Measurements from ENCODE around the gene STK39.

Gene STK39

GRCh38 chr2:168140892-168141291 lies 106.5 kb downstream of the STK39 start:
- Histone ChIP-seq H3K9ac (no peak overlapping the region), H3K4me1 (no peaks in the 10 kb centered on the region), H3K9me3 (ENCODE audit: control insufficient read depth, low read length) (no peaks in the 10 kb centered on the region), H3K27me3 (ENCODE audit: control insufficient read depth, insufficient read depth, low read length) (no peaks in the 10 kb centered on the region), H3K79me2 (no peaks in the 10 kb centered on the region), H3K27ac (no peak overlapping the region), H3K36me3 (ENCODE audit: control insufficient read depth, insufficient read depth, low read length) (no peaks in the 10 kb centered on the region), H3K4me3 (ENCODE audit: low read depth, low read length) (no peak overlapping the region), H2AFZ (no peak overlapping the region), H3K4me2 (ENCODE audit: low read length) (no peak overlapping the region)
- TF ChIP-seq CTCF (IDR thresholded peaks at IDR 0.05) = no peak

DNA sequence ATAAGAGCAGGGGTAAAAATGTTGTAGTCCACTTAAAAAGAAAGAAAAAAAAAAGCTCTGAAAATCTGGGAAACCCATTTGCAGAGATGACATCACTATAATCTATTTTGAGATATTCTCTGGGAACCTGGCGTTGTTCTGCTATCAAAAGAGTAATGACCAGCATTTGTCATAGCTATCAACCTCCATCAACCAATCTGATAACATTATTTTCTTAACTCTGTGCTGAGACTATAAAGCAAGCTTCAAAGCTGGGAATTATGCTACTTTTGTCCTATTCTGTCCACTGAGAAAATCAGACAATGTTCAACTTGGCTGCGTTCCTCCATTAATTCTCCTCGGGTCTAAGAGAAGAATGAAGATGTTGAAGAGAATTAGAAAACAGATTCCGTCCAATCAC lies 107.5 kb downstream of the STK39 start:
- H3K9ac ChIP-seq = no peak overlapping the region
- H3K9me3 ChIP-seq (ENCODE audit: control insufficient read depth, low read length) = no peaks in the 10 kb centered on the region
- H3K36me3 ChIP-seq (ENCODE audit: control insufficient read depth, insufficient read depth, low read length) = no peaks in the 10 kb centered on the region
- peak overlapping the region; percentile 8 for H3K27ac ChIP-seq
- H3K27me3 ChIP-seq (ENCODE audit: control insufficient read depth, insufficient read depth, low read length) = no peaks in the 10 kb centered on the region
- no peak overlapping the region for H2AFZ ChIP-seq
- H3K79me2 ChIP-seq = no peaks in the 10 kb centered on the region
- no peak overlapping the region for H3K4me2 ChIP-seq (ENCODE audit: low read length)
- no peak for TF ChIP-seq CTCF (IDR thresholded peaks at IDR 0.05)
- H3K4me1 ChIP-seq = no peaks in the 10 kb centered on the region
- H3K4me3 ChIP-seq (ENCODE audit: low read depth, low read length) = no peak overlapping the region

DNA sequence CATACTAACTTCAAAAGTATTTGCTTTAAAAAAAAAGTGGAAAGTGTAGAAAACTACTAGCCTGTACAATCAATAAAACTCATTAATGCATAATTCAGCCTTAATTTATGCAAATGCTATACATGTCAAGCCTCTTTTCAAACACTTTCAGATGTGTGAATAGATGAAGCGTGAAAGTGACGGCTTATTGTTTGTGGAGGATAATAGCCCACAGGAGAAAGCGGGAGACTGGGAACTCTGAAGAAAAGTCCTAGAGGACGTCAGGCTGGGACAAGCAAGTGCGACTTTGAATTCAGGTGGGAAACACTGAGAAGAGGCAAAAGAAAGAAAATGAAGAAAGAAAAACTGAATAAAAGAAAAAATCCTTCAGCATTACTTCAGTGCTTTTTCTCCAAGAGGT lies 108.5 kb downstream of the STK39 start:
- Histone ChIP-seq H3K36me3 (ENCODE audit: control insufficient read depth, insufficient read depth, low read length) (no peaks in the 10 kb centered on the region), H2AFZ (no peak overlapping the region), H3K27ac (no peak overlapping the region), H3K27me3 (ENCODE audit: control insufficient read depth, insufficient read depth, low read length) (no peaks in the 10 kb centered on the region), H3K9me3 (ENCODE audit: control insufficient read depth, low read length) (no peaks in the 10 kb centered on the region), H3K9ac (no peak overlapping the region), H3K4me3 (ENCODE audit: low read depth, low read length) (no peak overlapping the region), H3K4me1 (no peaks in the 10 kb centered on the region), H3K4me2 (ENCODE audit: low read length) (no peak overlapping the region), H3K79me2 (no peaks in the 10 kb centered on the region)
- no peak for TF ChIP-seq CTCF (IDR thresholded peaks at IDR 0.05)

DNA sequence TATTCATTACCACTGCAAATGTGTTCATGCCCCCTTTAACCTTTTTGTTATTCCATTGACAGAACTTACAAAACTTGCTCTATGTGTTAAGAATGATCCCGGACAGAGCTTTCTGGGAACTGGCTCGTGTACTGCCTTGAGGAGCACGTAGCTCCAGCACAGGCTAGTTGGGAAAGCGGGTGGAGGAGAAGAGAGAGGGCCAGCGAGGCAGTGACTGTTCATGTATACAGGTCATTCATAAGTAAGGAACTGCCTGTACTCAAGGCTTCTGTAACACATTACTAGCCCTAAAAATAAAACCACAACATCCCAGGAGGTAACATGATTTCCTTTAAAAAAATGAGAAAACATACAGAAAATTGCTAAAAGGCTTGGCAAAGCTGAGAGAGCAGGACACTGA lies 109.0 kb downstream of the STK39 start:
- H3K79me2 ChIP-seq = peaks cover 2% of the 10 kb centered on the region
- H3K27me3 ChIP-seq (ENCODE audit: control insufficient read depth, insufficient read depth, low read length) = no peaks in the 10 kb centered on the region
- no peak for TF ChIP-seq CTCF (IDR thresholded peaks at IDR 0.05)
- no peak overlapping the region for H3K9ac ChIP-seq
- H3K27ac ChIP-seq = no peak overlapping the region
- no peaks in the 10 kb centered on the region for H3K4me1 ChIP-seq
- H3K4me3 ChIP-seq (ENCODE audit: low read depth, low read length) = no peak overlapping the region
- no peak overlapping the region for H2AFZ ChIP-seq
- no peaks in the 10 kb centered on the region for H3K9me3 ChIP-seq (ENCODE audit: control insufficient read depth, low read length)
- no peaks in the 10 kb centered on the region for H3K36me3 ChIP-seq (ENCODE audit: control insufficient read depth, insufficient read depth, low read length)
- no peak overlapping the region for H3K4me2 ChIP-seq (ENCODE audit: low read length)

GRCh38 chr2:168137510-168138180 lies 109.8 kb downstream of the STK39 start:
- no peak overlapping the region for H3K27ac ChIP-seq
- no peaks in the 10 kb centered on the region for H3K4me1 ChIP-seq
- no peak overlapping the region for H3K4me2 ChIP-seq (ENCODE audit: low read length)
- H3K79me2 ChIP-seq = peaks cover 4% of the 10 kb centered on the region
- H3K9me3 ChIP-seq (ENCODE audit: control insufficient read depth, low read length) = no peaks in the 10 kb centered on the region
- no peaks in the 10 kb centered on the region for H3K36me3 ChIP-seq (ENCODE audit: control insufficient read depth, insufficient read depth, low read length)
- no peak for TF ChIP-seq CTCF (IDR thresholded peaks at IDR 0.05)
- no peaks in the 10 kb centered on the region for H3K27me3 ChIP-seq (ENCODE audit: control insufficient read depth, insufficient read depth, low read length)
- H2AFZ ChIP-seq = no peak overlapping the region
- no peak overlapping the region for H3K9ac ChIP-seq
- H3K4me3 ChIP-seq (ENCODE audit: low read depth, low read length) = no peak overlapping the region

Data from parathyroid adenoma (tissue), 2 donors.